ENCODE results near the gene LRRC36. TPM values are rescaled to one million over a fixed set of nuclear protein-coding genes. Genes with fewer than 3 reads are reported as not detected.

Gene LRRC36
- total and polyA plus RNA-seq, 2 donors from 2014 or later, result 2.6 to 3.1 TPM

GRCh38 chr16:67278773-67279295 lies 47.8 kb upstream of the LRRC36 start:
- Histone ChIP-seq H3K9me3 (ENCODE audit: control insufficient read depth in 2 of 3, insufficient read depth in 1 of 3, low read length in 3 of 3) (no peaks in the 10 kb centered on the region), H3K36me3 (ENCODE audit: control insufficient read depth in 2 of 3, insufficient read depth in 3 of 3, low read length in 3 of 3) (no peaks in the 10 kb centered on the region), H3K27ac (ENCODE audit: low read depth in 2 of 2, low read length in 2 of 2) (no peak overlapping the region), H3K9ac (ENCODE audit: low read length in 3 of 3) (peak overlapping the region in 2 of 3 donors; percentile 41 to 48), H3K4me3 (ENCODE audit: low read length in 3 of 3) (peak overlapping the region in 2 of 3 donors; percentile 24 to 37), H3K4me1 (ENCODE audit: control insufficient read depth in 2 of 3, insufficient read depth in 2 of 3, low read depth in 1 of 3, low read length in 3 of 3) (peaks cover 0 to 2% (median 0%) of the 10 kb centered on the region in 3 donors), H3K27me3 (ENCODE audit: control insufficient read depth, insufficient read depth, low read length) (no peaks in the 10 kb centered on the region)
- DNase-seq (peak in 4 of 5 donors; percentile 17 to 82 (median 64)), FAIRE-seq (no peak)
- TF ChIP-seq CTCF (IDR thresholded peaks at IDR 0.05; ENCODE audit: borderline replicate concordance, extremely low read depth, insufficient read depth), result no peak
- intact Hi-C loops (cut with DNase I), result no loop called here

- intact Hi-C loops (cut with DNase I), result no loop called here
- Histone ChIP-seq H3K36me3 (ENCODE audit: control insufficient read depth in 2 of 3, insufficient read depth in 3 of 3, low read length in 3 of 3) (no peaks in the 10 kb centered on the region), H3K27ac (ENCODE audit: low read depth in 2 of 2, low read length in 2 of 2) (peak within 1 kb of the TSS in 1 of 2 donors; percentile 32), H3K9ac (ENCODE audit: low read length in 3 of 3) (peak within 1 kb of the TSS in 2 of 3 donors; percentile 41 to 48), H3K4me3 (ENCODE audit: low read length in 3 of 3) (peak within 1 kb of the TSS; percentile 11 to 37 (median 24)), H3K4me1 (ENCODE audit: control insufficient read depth in 2 of 3, insufficient read depth in 2 of 3, low read depth in 1 of 3, low read length in 3 of 3) (peaks cover 0 to 2% (median 0%) of the 10 kb centered on the region in 3 donors), H3K27me3 (ENCODE audit: control insufficient read depth, insufficient read depth, low read length) (no peaks in the 10 kb centered on the region), H3K9me3 (ENCODE audit: control insufficient read depth in 2 of 3, insufficient read depth in 1 of 3, low read length in 3 of 3) (no peaks in the 10 kb centered on the region)
- FAIRE-seq (no peak), DNase-seq (peak; percentile 80 to 92 (median 86))
- TF ChIP-seq CTCF (IDR thresholded peaks at IDR 0.05; ENCODE audit: borderline replicate concordance, extremely low read depth, insufficient read depth), result peak; percentile 68
These were observed 47.1 kb upstream of the LRRC36 start, which contains the start of gene PLEKHG4 for GRCh38 chr16:67279296-67280089. TSS of gene PLEKHG4 (plus strand) at chr16:67279532. CDS start at chr16:67280045, 513 bp downstream.

- H3K36me3 ChIP-seq (ENCODE audit: control insufficient read depth in 2 of 3, insufficient read depth in 3 of 3, low read length in 3 of 3), result no peaks in the 10 kb centered on the region
- no peak overlapping the region for H3K4me3 ChIP-seq (ENCODE audit: low read length in 3 of 3)
- intact Hi-C loops (cut with DNase I), result no loop called here
- no peak for TF ChIP-seq CTCF (IDR thresholded peaks at IDR 0.05; ENCODE audit: borderline replicate concordance, extremely low read depth, insufficient read depth)
- DNase-seq (peak in 1 of 5 donors; percentile 60), FAIRE-seq (no peak)
- no peaks in the 10 kb centered on the region for H3K9me3 ChIP-seq (ENCODE audit: control insufficient read depth in 2 of 3, insufficient read depth in 1 of 3, low read length in 3 of 3)
- peaks cover 0 to 2% (median 0%) of the 10 kb centered on the region in 3 donors for H3K4me1 ChIP-seq (ENCODE audit: control insufficient read depth in 2 of 3, insufficient read depth in 2 of 3, low read depth in 1 of 3, low read length in 3 of 3)
- no peak overlapping the region for H3K27ac ChIP-seq (ENCODE audit: low read depth in 2 of 2, low read length in 2 of 2)
- no peaks in the 10 kb centered on the region for H3K27me3 ChIP-seq (ENCODE audit: control insufficient read depth, insufficient read depth, low read length)
- no peak overlapping the region for H3K9ac ChIP-seq (ENCODE audit: low read length in 3 of 3)
These were observed 46.3 kb upstream of the LRRC36 start for GRCh38 chr16:67280090-67281015.

Data from kidney (tissue), 14 donors.